ENCODE results near the gene BGLAP.

The BGLAP gene

GRCh38 chr1:156259805-156260204, 17.8 kb downstream of the BGLAP start:
- DNase-seq: no peak

GRCh38 chr1:156260896-156261295, 18.9 kb downstream of the BGLAP start:
- no peak for DNase-seq

- DNase-seq: no peak
Observed at GRCh38 chr1:156262461-156263287, 20.7 kb downstream of the BGLAP start.

GRCh38 chr1:156263288-156263655, 21.3 kb downstream of the BGLAP start:
- DNase-seq: no peak

GRCh38 chr1:156266051-156266450, 24.1 kb downstream of the BGLAP start:
- DNase-seq: no peak

GRCh38 chr1:156268336-156268735, 26.4 kb downstream of the BGLAP start:
- DNase-seq: no peak

- no peak for DNase-seq
Observed at GRCh38 chr1:156270314-156270713, 28.3 kb downstream of the BGLAP start.

GRCh38 chr1:156276532-156276931, 34.5 kb downstream of the BGLAP start:
- no peak for DNase-seq

- no peak for DNase-seq
Observed at GRCh38 chr1:156276966-156277381, 35.0 kb downstream of the BGLAP start.

- DNase-seq: no peak
Observed at GRCh38 chr1:156279837-156280236, 37.9 kb downstream of the BGLAP start.

GRCh38 chr1:156281281-156281680, 39.3 kb downstream of the BGLAP start:
- DNase-seq: no peak

- peak; percentile 63 for DNase-seq
Observed at GRCh38 chr1:156281693-156282478, 39.9 kb downstream of the BGLAP start.

- DNase-seq: peak; percentile 99
Observed at GRCh38 chr1:156282479-156283222, 40.7 kb downstream of the BGLAP start, which contains the start of gene SMG5. Gene SMG5 (minus strand): TSS chr1:156282825. CDS start chr1:156282680, 145 bp downstream.

GRCh38 chr1:156283521-156283920, 41.5 kb downstream of the BGLAP start:
- no peak for DNase-seq

GRCh38 chr1:156284112-156284511, 42.1 kb downstream of the BGLAP start, which contains the start of gene TMEM79:
Gene TMEM79 (plus strand): TSS chr1:156284325. CDS start chr1:156285227, 902 bp downstream.
- DNase-seq: no peak

- no peak for DNase-seq
Observed at GRCh38 chr1:156284757-156285156, 42.8 kb downstream of the BGLAP start.

- no peak for DNase-seq
Observed at GRCh38 chr1:156285437-156285836, 43.5 kb downstream of the BGLAP start.

GRCh38 chr1:156286061-156286460, 44.1 kb downstream of the BGLAP start:
- DNase-seq: no peak

GRCh38 chr1:156289857-156290256, 47.9 kb downstream of the BGLAP start:
- DNase-seq: no peak

- DNase-seq: peak; percentile 46
Observed at GRCh38 chr1:156291226-156292061, 49.5 kb downstream of the BGLAP start.
